SU-DHL-6 (cell line): ENCODE data around the gene C3orf22.

Experiments used
- EZH2phosphoT487 ChIP-seq: fragments of 200-600 bp; sonication (generic), shearing (Covaris generic); conservative IDR thresholded peaks from 2 replicates; pipeline ENCODE4 v1.6.1; 2018; ENCODE audit warnings: mild to moderate bottlenecking, antibody characterized with exemption, low read length, moderate library complexity, mixed read lengths
- TF ChIP-seq, protein P1 (sequence below): fragments of 200-600 bp; sonication (generic); IDR thresholded peaks from one replicate; pipeline ENCODE4 v1.5.1; 2017; ENCODE audit warnings: antibody characterized with exemption, mild to moderate bottlenecking, low read length, moderate library complexity; ENCODE audit not compliant: insufficient read depth, poor library complexity, severe bottlenecking

DNA sequence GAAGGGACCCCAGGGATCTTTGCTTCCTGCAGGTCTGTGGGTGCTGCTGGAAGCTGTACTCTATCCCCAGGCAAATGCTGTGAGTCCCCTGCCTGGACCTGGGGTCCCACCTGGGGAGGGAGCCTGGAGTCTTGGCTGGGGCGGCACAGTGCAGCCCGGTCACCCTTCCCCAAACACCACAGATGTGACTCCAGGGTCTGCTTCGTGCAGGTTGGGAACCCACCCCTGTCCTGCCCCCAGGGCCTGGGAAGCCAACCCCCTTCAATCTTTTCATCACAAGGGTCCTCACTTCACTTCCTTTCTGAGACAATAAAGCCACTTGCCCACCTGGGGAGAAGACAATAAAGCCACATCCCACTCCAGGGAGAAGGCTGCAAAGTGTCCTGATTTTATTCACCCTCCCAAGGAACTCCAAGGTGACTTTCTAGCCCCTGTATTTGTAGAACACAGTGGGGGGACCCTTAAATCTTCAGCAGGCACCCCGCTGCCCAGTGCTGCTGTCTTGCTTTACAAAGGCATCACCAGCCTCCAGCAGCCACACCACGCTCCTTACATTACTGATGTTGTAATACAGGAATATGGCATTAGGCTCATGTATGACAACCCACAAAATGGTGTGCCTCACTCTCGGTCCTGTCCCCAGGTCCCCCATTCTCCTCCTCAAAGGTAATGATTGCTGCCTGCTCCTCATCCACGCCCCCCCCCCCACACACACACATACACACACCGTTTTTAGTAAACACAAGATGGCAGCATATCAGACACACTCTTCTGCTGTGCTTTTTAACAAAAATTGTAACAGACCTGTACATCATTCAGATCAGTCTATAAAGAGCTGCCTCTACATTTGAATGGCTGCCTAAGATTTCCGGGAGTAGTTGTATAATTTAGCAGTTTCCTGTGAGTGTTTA is 9.9 kb downstream of the C3orf22 start:
- TF ChIP-seq, protein P1, sequence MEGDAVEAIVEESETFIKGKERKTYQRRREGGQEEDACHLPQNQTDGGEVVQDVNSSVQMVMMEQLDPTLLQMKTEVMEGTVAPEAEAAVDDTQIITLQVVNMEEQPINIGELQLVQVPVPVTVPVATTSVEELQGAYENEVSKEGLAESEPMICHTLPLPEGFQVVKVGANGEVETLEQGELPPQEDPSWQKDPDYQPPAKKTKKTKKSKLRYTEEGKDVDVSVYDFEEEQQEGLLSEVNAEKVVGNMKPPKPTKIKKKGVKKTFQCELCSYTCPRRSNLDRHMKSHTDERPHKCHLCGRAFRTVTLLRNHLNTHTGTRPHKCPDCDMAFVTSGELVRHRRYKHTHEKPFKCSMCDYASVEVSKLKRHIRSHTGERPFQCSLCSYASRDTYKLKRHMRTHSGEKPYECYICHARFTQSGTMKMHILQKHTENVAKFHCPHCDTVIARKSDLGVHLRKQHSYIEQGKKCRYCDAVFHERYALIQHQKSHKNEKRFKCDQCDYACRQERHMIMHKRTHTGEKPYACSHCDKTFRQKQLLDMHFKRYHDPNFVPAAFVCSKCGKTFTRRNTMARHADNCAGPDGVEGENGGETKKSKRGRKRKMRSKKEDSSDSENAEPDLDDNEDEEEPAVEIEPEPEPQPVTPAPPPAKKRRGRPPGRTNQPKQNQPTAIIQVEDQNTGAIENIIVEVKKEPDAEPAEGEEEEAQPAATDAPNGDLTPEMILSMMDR: no peak
- TF ChIP-seq EZH2phosphoT487: no peak
